Measurements from ENCODE around the gene GPR107.

The GPR107 gene

GRCh38 chr9:130143279-130143893 lies 89.7 kb downstream of the GPR107 start:
- H3K4me1 ChIP-seq (ENCODE audit: low read depth, poor library complexity, severe bottlenecking), result no peaks in the 10 kb centered on the region
- no peak overlapping the region for H3K4me2 ChIP-seq
- no peaks in the 10 kb centered on the region for H3K36me3 ChIP-seq (ENCODE audit: insufficient read depth)
- H3K27ac ChIP-seq, result no peak overlapping the region
- no peak overlapping the region for H2AFZ ChIP-seq (ENCODE audit: low read depth)
- TF ChIP-seq CTCF (conservative IDR thresholded peaks at IDR 0.05; ENCODE audit: low read depth, low read length), result no peak
- no peaks in the 10 kb centered on the region for H3K79me2 ChIP-seq (ENCODE audit: insufficient read depth, low read depth)
- H3K9ac ChIP-seq, result no peak overlapping the region
- no peaks in the 10 kb centered on the region for H4K20me1 ChIP-seq (ENCODE audit: insufficient read depth)
- no peak overlapping the region for H3K4me3 ChIP-seq (IDR thresholded peaks at IDR 0.05; ENCODE audit: insufficient read depth, low read depth, low read length)
- peaks cover 3% of the 10 kb centered on the region; the same call in 1 of the 2 replicates for H3K27me3 ChIP-seq (ENCODE audit: insufficient read depth, low read depth)

- Histone ChIP-seq H3K4me1 (ENCODE audit: low read depth, poor library complexity, severe bottlenecking) (no peaks in the 10 kb centered on the region), H4K20me1 (ENCODE audit: insufficient read depth) (no peaks in the 10 kb centered on the region), H3K79me2 (ENCODE audit: insufficient read depth, low read depth) (no peaks in the 10 kb centered on the region), H2AFZ (ENCODE audit: low read depth) (no peak overlapping the region), H3K9ac (no peak overlapping the region), H3K27me3 (ENCODE audit: insufficient read depth, low read depth) (peaks cover 3% of the 10 kb centered on the region; the same call in 1 of the 2 replicates), H3K4me2 (no peak overlapping the region), H3K36me3 (ENCODE audit: insufficient read depth) (no peaks in the 10 kb centered on the region), H3K27ac (no peak overlapping the region), H3K4me3 (IDR thresholded peaks at IDR 0.05; ENCODE audit: insufficient read depth, low read depth, low read length) (no peak overlapping the region)
- TF ChIP-seq CTCF (conservative IDR thresholded peaks at IDR 0.05; ENCODE audit: low read depth, low read length), result no peak
Observed at GRCh38 chr9:130143958-130144366, 90.3 kb downstream of the GPR107 start.

GRCh38 chr9:130144703-130145102 lies 91.0 kb downstream of the GPR107 start:
- TF ChIP-seq CTCF (conservative IDR thresholded peaks at IDR 0.05; ENCODE audit: low read depth, low read length), result no peak

GRCh38 chr9:130145658-130146057 lies 92.0 kb downstream of the GPR107 start:
- H3K9ac ChIP-seq, result no peak overlapping the region
- H3K4me2 ChIP-seq, result no peak overlapping the region
- no peak overlapping the region for H2AFZ ChIP-seq (ENCODE audit: low read depth)
- no peak overlapping the region for H3K27ac ChIP-seq
- no peaks in the 10 kb centered on the region for H4K20me1 ChIP-seq (ENCODE audit: insufficient read depth)
- peaks cover 3% of the 10 kb centered on the region; the same call in 1 of the 2 replicates for H3K27me3 ChIP-seq (ENCODE audit: insufficient read depth, low read depth)
- no peaks in the 10 kb centered on the region for H3K36me3 ChIP-seq (ENCODE audit: insufficient read depth)
- no peaks in the 10 kb centered on the region for H3K4me1 ChIP-seq (ENCODE audit: low read depth, poor library complexity, severe bottlenecking)
- no peak for TF ChIP-seq CTCF (conservative IDR thresholded peaks at IDR 0.05; ENCODE audit: low read depth, low read length)
- no peak overlapping the region for H3K4me3 ChIP-seq (IDR thresholded peaks at IDR 0.05; ENCODE audit: insufficient read depth, low read depth, low read length)
- H3K79me2 ChIP-seq (ENCODE audit: insufficient read depth, low read depth), result no peaks in the 10 kb centered on the region

More at GRCh38 chr9:130144703-130145102, 91.0 kb downstream of the GPR107 start:
- Histone ChIP-seq H3K79me2 (ENCODE audit: insufficient read depth, low read depth) (no peaks in the 10 kb centered on the region), H2AFZ (ENCODE audit: low read depth) (no peak overlapping the region), H3K27ac (no peak overlapping the region), H3K4me1 (ENCODE audit: low read depth, poor library complexity, severe bottlenecking) (no peaks in the 10 kb centered on the region), H3K36me3 (ENCODE audit: insufficient read depth) (no peaks in the 10 kb centered on the region), H3K4me2 (no peak overlapping the region), H3K27me3 (ENCODE audit: insufficient read depth, low read depth) (peaks cover 3% of the 10 kb centered on the region; the same call in 1 of the 2 replicates), H3K4me3 (IDR thresholded peaks at IDR 0.05; ENCODE audit: insufficient read depth, low read depth, low read length) (no peak overlapping the region), H4K20me1 (ENCODE audit: insufficient read depth) (no peaks in the 10 kb centered on the region), H3K9ac (no peak overlapping the region)

All from KMS-11 (cell line).